Epithelial cell of esophagus (primary cell): Measurements from ENCODE around the gene SIGLEC9.

Experiments
- DNase-seq: peaks from one replicate; pipeline ENCODE4 v3.0.0; 2010; ENCODE audit warnings: low read depth
- H3K4me3 ChIP-seq: 2 replicates; pipeline ENCODE4 v1.5.1; 2011; ENCODE audit warnings: mild to moderate bottlenecking, low read length, control low read depth
- CTCF ChIP-seq: IDR thresholded peaks from 2 replicates; pipeline ENCODE4 v1.5.1; 2011; ENCODE audit warnings: low read depth, mild to moderate bottlenecking, low read length, control low read depth, inconsistent platforms; ENCODE audit not compliant: insufficient read depth; ENCODE audit errors: missing control alignments

The SIGLEC9 gene

GRCh38 chr19:51143486-51143885, 18.8 kb downstream of the SIGLEC9 start:
- no peak for TF ChIP-seq CTCF
- DNase-seq, result no peak
- H3K4me3 ChIP-seq, result no peak overlapping the region

- TF ChIP-seq CTCF, result no peak
Measured at GRCh38 chr19:51144482-51145045, 19.9 kb downstream of the SIGLEC9 start.

GRCh38 chr19:51145916-51146493, 21.3 kb downstream of the SIGLEC9 start:
- TF ChIP-seq CTCF, result no peak
- H3K4me3 ChIP-seq, result no peak overlapping the region
- DNase-seq, result no peak

More at GRCh38 chr19:51144482-51145045, 19.9 kb downstream of the SIGLEC9 start:
- no peak overlapping the region for H3K4me3 ChIP-seq
- no peak for DNase-seq

GRCh38 chr19:51146751-51147150, 22.0 kb downstream of the SIGLEC9 start:
- no peak for DNase-seq
- no peak overlapping the region for H3K4me3 ChIP-seq
- no peak for TF ChIP-seq CTCF

GRCh38 chr19:51147663-51148062, 23.0 kb downstream of the SIGLEC9 start:
- no peak for DNase-seq
- no peak overlapping the region for H3K4me3 ChIP-seq
- no peak for TF ChIP-seq CTCF

GRCh38 chr19:51148580-51148979, 23.9 kb downstream of the SIGLEC9 start:
- no peak for DNase-seq
- no peak for TF ChIP-seq CTCF
- no peak overlapping the region for H3K4me3 ChIP-seq

GRCh38 chr19:51150627-51151026, 25.9 kb downstream of the SIGLEC9 start:
- no peak for DNase-seq
- no peak for TF ChIP-seq CTCF

More at GRCh38 chr19:51150627-51151026, 25.9 kb downstream of the SIGLEC9 start:
- no peak overlapping the region for H3K4me3 ChIP-seq
